ENCODE data around the gene FBXO45.
"Not testable (repeated sequence)": the region's sequence is repeated elsewhere in the genome, so short reads cannot be mapped to it uniquely, and the experiment has no call there.

Gene FBXO45

GRCh38 chr3:196557236-196557635, 11.2 kb upstream of the FBXO45 start:
- no peak for DNase-seq (ENCODE audit: low read depth)

- no peak for DNase-seq (ENCODE audit: low read depth)
Measured at GRCh38 chr3:196558476-196558875, 10.0 kb upstream of the FBXO45 start.

GRCh38 chr3:196559826-196560225, 8.6 kb upstream of the FBXO45 start:
- no peak for DNase-seq (ENCODE audit: low read depth)

- peak; percentile 14 for DNase-seq (ENCODE audit: low read depth)
Measured at GRCh38 chr3:196563721-196564225, 4.7 kb upstream of the FBXO45 start.

- no peak for DNase-seq (ENCODE audit: low read depth)
Measured at GRCh38 chr3:196569003-196569516, 600 bp downstream of the FBXO45 start.

DNA sequence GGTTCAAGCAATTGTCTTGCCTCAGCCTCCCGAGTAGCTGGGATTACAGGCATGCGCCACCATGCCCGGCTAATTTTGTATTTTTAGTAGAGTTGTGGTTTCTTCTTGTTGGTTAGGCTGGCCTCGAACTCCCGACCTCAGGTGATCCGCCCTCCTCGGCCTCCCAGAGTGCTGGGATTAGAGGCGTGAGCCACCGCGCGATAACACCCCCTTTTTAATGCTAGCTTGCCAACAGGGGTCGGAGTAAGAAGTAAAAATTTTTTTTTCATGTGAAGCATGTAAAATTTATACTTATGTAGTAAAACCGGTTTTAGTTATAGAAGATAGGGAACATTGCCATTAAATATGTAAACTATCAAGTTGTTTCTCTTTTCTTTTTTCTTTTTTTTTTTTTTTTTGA, 1.9 kb downstream of the FBXO45 start:
- not testable (repeated sequence) for DNase-seq (ENCODE audit: low read depth)

GRCh38 chr3:196572389-196572788, 3.9 kb downstream of the FBXO45 start:
- no peak for DNase-seq (ENCODE audit: low read depth)

DNA sequence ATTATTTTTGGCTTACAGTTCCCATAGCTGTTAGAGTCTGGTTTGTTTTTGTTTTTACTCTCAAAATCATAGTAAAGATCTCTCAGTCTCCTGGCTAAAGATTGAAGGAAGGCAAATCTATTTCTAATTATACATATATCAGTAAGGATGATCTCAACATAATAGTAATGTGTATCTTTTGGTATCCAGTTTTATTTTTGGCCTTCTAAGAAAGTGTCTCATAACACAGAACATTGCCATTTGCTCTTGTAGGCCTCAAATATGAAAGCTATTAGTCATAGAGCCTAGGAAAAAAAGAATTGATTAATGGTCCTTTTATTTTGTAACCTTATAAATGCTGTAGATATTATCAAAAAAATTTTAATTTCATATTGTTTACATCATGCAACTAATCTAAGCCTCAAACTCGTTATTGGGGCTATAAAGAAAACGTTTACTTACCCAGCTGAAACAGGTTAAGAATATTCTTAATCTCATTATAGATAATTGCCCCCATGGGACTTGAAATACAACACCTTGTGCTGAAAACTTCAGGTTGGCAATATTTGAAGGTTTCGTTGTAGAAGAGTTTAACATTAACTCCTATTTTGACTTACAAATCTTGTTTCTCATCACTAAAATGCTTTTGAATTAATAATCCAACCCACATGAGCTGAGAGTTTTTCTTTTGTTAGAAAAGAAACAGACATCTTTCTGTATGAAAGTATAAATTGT, 16.7 kb downstream of the FBXO45 start:
- DNase-seq (ENCODE audit: low read depth) = no peak

DNA sequence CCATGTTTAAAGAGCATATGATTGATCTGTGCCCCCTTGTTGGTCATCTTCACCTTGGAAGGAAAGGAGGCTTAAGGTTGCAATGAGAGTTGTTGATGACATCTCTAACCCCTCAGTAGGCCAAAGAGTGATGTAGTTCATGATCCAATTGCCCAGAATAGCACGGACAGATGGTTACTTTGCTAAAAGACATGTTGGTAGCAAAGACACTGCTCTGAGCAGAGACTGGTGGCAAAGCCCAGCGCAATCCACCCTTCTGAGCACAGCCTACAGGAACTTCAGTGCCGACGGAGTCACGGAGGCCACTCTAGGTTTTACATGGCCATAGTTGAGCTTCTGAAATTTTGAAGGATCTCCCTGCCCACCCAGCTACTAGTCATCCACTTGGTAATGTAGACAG, 21.8 kb downstream of the FBXO45 start:
- no peak for DNase-seq (ENCODE audit: low read depth)

DNA sequence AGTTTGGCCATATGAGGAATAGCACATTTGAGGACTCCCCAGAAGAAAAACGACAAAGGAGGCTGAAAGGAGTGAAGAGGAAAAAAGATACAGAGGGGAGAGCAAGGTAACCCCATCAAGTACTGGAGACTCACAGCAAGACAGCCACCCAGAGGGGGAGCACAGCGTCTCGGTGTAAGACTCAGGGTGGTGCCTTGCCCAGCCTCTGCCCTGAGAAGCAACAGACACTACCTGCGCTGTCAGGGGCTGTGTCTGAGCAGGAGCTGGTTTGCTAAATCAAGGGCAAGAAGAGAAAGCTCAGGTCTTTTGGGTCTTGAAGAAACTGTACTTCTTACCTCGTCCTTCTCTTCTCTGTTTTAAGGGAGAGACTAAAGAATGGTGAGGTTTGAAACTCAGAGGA, 27.9 kb downstream of the FBXO45 start:
- no peak for DNase-seq (ENCODE audit: low read depth)

DNA sequence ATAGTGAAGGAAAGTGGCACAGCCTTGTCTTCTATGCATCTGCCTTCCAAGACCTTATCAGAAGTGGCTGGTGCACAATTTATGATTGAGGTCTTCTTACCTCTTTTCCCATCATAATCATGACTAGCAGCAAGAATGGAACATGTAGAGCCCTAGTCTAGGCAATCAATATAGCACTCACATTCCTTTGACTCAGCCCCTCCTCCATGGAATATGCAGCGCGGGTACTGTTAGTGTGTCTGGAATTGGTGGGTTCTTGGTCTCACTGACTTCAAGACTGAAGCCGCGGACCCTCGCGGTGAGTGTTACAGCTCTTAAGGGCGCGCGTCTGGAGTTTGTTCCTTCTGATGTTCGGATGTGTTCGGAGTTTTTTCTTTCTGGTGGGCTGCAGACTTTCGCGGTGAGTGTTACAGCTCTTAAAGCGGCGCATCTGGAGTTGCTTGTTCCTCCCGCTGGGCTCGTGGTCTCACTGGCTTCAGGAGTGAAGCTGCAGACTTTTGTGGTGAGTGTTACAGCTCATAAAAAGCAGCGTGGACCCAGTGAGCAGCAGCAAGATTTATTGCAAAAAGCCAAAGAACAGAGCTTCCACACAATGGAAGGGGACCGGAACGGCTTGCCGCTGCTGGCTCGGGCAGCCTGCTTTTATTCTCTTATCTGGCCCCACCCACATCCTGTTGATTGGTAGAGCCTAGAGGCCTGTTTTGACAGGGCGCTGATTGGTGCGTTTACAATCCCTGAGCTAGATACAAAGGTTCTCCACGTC, 29.7 kb downstream of the FBXO45 start:
- DNase-seq (ENCODE audit: low read depth) = not testable (repeated sequence)

GRCh38 chr3:196599734-196600128, 31.3 kb downstream of the FBXO45 start:
- DNase-seq (ENCODE audit: low read depth) = no peak

- DNase-seq (ENCODE audit: low read depth) = no peak
Measured at GRCh38 chr3:196600359-196600758, 31.9 kb downstream of the FBXO45 start.

- no peak for DNase-seq (ENCODE audit: low read depth)
Measured at GRCh38 chr3:196602673-196603072, 34.2 kb downstream of the FBXO45 start.

DNA sequence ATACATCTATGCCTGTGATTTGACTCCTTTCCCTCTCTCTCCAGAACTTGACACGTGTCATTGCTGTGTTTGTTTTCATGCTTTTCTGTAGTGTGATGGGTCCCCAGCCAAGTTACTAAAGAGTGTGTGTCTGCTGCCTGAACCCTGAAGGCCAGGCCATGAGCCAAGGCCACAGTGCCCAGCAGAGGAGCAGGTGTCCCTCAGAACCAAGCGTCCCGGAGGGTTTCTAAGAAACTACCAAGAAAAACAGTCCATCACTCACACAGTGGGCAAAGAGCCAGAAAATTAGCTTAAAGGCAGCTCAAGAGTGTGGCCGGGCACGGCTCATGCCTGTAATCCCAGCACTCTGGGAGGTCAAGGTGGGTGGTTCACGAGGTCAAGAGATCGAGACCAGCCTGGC, 35.2 kb downstream of the FBXO45 start:
- no peak for DNase-seq (ENCODE audit: low read depth)

GRCh38 chr3:196604548-196604947, 36.1 kb downstream of the FBXO45 start:
- no peak for DNase-seq (ENCODE audit: low read depth)

GRCh38 chr3:196608693-196609092, 40.2 kb downstream of the FBXO45 start:
- DNase-seq (ENCODE audit: low read depth) = no peak

DNA sequence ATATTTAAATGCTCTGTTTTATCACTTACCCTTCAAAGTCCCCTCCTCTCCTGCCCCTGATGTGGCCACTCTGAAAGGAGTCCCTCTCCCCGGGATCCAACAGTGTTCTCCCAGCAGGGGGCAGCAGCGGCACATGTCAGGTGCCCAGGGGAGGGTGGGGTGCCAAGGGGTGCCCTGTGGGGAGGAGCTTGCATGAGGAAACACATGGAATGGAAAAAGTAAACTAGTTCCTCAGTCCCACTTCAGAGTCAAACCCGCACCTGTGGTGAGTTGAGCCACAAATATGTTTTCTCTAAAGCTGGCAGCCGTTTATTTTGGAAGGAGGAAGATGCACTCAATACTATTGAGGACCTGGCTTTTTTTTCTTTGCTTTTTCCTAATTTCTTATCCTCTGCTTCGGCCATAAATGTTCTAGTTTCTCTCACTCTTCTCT, 40.9 kb downstream of the FBXO45 start:
- no peak for DNase-seq (ENCODE audit: low read depth)

DNA sequence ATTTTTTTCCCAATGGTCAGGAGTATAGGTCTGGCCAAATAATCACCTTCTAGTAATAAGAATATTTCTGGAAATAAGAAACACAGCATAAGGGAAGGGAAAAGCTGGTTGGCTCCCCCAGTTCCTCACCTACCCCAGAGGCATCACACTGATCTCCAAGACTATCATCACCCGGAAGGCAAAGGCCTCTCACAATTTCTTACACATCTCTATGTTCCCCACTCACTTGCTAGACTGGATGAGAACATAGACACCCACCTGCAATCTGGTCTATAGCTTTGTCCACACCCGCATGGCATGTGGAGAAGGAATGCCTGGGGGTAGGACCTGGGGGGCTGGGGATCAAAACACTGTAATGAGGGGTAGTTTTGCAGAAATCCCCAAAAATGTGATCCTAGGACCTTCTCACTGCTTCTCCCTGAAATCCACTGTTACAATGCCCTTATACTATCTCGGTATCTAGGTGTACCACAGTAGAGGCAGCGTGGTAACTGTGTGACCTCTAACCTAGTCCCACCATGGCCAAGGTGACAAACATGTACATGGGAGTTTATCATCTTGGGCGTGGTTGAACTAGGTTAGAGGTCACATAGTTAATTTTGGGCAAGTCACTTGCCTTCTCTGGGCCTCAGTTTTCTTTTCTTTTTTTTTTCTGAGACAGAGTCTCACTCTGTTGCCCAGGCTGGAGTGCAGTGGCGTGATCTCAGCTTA, 41.5 kb downstream of the FBXO45 start:
- no peak for DNase-seq (ENCODE audit: low read depth)

- no peak for DNase-seq (ENCODE audit: low read depth)
Measured at GRCh38 chr3:196611761-196612483, 43.5 kb downstream of the FBXO45 start.

- DNase-seq (ENCODE audit: low read depth) = not testable (repeated sequence)
Measured at GRCh38 chr3:196615234-196615633, 46.8 kb downstream of the FBXO45 start.

- DNase-seq (ENCODE audit: low read depth) = no peak
Measured at GRCh38 chr3:196617256-196617655, 48.8 kb downstream of the FBXO45 start.

Measured in non-pigmented ciliary epithelial cell (primary cell).